Mucosa of descending colon (tissue), 3 donors: ENCODE measurements around the gene EFCAB5. TPM values are rescaled to one million over a fixed set of nuclear protein-coding genes. Genes with fewer than 3 reads are reported as not detected.
A peak's percentile ranks its signal among the peaks of the same experiment; 100 is the strongest.
"Not testable (repeated sequence)": the region's sequence is repeated elsewhere in the genome, so short reads cannot be mapped to it uniquely, and the experiment has no call there.

ENCODE experiments used
- ATAC-seq: fragments of 200-7000 bp; cut with Tn5 transposase; one replicate; pipeline ENCODE4 v1.9.1; 2020; ENCODE audit warnings: mild to moderate bottlenecking, moderate library complexity
- DNase-seq, 3 donors: peaks; one replicate each; pipeline ENCODE4 v3.0.0-alpha.2; 2020
- H3K36me3 ChIP-seq: fragments of 200-600 bp; one replicate; pipeline ENCODE4 v1.8.0; 2021; ENCODE audit warnings: low read depth, mild to moderate bottlenecking
- H3K4me1 ChIP-seq: fragments of 200-600 bp; one replicate; pipeline ENCODE4 v1.8.0; 2021; ENCODE audit warnings: low read depth, mild to moderate bottlenecking
- H3K4me3 ChIP-seq: fragments of 200-600 bp; one replicate; pipeline ENCODE4 v1.8.0; 2021; ENCODE audit warnings: mild to moderate bottlenecking
- H3K9me3 ChIP-seq: fragments of 200-600 bp; one replicate; pipeline ENCODE4 v1.8.0; 2021; ENCODE audit warnings: mild to moderate bottlenecking
- intact Hi-C, 2 donors: fragments of 100-400 bp; cut with DNase I in 1 of 2; cut with micrococcal nuclease in 1 of 2; formaldehyde crosslinking; loops; one replicate each; pipeline versions ENCODE4 v1.11.0 to v1.11.1; 2022; cut with DNase I, micrococcal nuclease
- total RNA-seq, 3 donors: library from RNA; stranded (reverse); fragmentation: NEBNext Ultra II Directional in 2 of 3; extraction: Animal tissue kit (Norgen Biotek cat#: 25700) in 2 of 3; gene quantifications; one replicate each; pipeline versions ENCODE4 v1.2.1 to v1.2.4, GENCODE V29; 2021 to 2023
- TF ChIP-seq, protein P1 (sequence below): fragments of 200-600 bp; IDR thresholded peaks from one replicate; pipeline ENCODE4 v1.8.0; 2022; ENCODE audit warnings: antibody characterized with exemption, mild to moderate bottlenecking
- donor health status: DM: no; HTN: no; CAD: no; lungs with moderate emphysema.
- donor health status: DM: no; HTN: no; CAD: no.
- donor health status: DM: no; HTN: yes; CAD: no.

Gene EFCAB5
- total RNA-seq, 3 donors from 2014 or later, result 1.0 to 4.1 (median 2.4) TPM

- DNase-seq, result peak in 1 of 3 donors; percentile 39
- Histone ChIP-seq H3K4me1 (peaks cover 18% of the 10 kb centered on the region), H3K4me3 (peak overlapping the region; percentile 84), H3K9me3 (no peaks in the 10 kb centered on the region), H3K36me3 (no peaks in the 10 kb centered on the region)
- ATAC-seq, result no peak
- TF ChIP-seq, protein P1, sequence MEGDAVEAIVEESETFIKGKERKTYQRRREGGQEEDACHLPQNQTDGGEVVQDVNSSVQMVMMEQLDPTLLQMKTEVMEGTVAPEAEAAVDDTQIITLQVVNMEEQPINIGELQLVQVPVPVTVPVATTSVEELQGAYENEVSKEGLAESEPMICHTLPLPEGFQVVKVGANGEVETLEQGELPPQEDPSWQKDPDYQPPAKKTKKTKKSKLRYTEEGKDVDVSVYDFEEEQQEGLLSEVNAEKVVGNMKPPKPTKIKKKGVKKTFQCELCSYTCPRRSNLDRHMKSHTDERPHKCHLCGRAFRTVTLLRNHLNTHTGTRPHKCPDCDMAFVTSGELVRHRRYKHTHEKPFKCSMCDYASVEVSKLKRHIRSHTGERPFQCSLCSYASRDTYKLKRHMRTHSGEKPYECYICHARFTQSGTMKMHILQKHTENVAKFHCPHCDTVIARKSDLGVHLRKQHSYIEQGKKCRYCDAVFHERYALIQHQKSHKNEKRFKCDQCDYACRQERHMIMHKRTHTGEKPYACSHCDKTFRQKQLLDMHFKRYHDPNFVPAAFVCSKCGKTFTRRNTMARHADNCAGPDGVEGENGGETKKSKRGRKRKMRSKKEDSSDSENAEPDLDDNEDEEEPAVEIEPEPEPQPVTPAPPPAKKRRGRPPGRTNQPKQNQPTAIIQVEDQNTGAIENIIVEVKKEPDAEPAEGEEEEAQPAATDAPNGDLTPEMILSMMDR, result no peak
- intact Hi-C loops, result loop anchor here (2.0 to 5.0 kb wide), 2 partner anchors 122 to 128 kb away; no protein-coding TSS in a partner anchor
These were observed 10.9 kb upstream of the EFCAB5 start for GRCh38 chr17:29930409-29931010.

- intact Hi-C loops, result loop anchor here (2.0 to 5.0 kb wide), 2 partner anchors 123 to 129 kb away; no protein-coding TSS in a partner anchor
- Histone ChIP-seq H3K9me3 (no peaks in the 10 kb centered on the region), H3K4me1 (peaks cover 18% of the 10 kb centered on the region), H3K4me3 (no peak overlapping the region), H3K36me3 (no peaks in the 10 kb centered on the region)
- ATAC-seq (peak; percentile 66), DNase-seq (peak; percentile 48 to 80 (median 58))
- TF ChIP-seq, protein P1, result peak; percentile 82
These were observed 10.1 kb upstream of the EFCAB5 start for GRCh38 chr17:29931231-29931932.

DNA sequence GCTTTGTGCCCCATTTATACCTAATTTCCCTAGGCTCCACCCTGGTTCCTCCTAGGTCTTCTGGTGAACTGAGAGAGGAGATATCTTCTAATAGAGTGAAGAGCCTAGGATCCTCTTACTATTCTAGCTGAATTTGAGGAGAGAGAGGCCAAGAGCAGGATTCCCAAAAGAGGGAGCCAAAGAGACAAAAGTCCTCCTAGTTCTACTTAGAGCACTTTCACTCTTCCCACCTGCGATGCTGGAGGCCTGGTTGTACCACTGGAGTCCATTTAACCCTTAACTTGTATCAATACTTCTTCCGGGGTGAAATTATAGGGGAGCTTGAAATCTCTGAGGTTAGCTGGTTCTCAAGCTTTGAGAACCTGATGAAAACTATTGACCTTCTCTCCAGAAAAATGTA, 8.1 kb upstream of the EFCAB5 start:
- H3K36me3 ChIP-seq, result no peaks in the 10 kb centered on the region
- DNase-seq, result peak in 1 of 3 donors; percentile 29
- no peak overlapping the region for H3K4me3 ChIP-seq
- H3K4me1 ChIP-seq, result peaks cover 7% of the 10 kb centered on the region
- ATAC-seq, result no peak
- TF ChIP-seq, protein P1, result no peak
- no peaks in the 10 kb centered on the region for H3K9me3 ChIP-seq
- intact Hi-C loops, result loop anchor here in 1 of 2 donors (5.0 kb wide), 1 partner anchor 131 kb away; no protein-coding TSS in a partner anchor

- intact Hi-C loops, H3K9me3 ChIP-seq, H3K4me3 ChIP-seq, H3K4me1 ChIP-seq, ATAC-seq, H3K36me3 ChIP-seq, DNase-seq: not testable (repeated sequence)
These were observed 5.5 kb upstream of the EFCAB5 start for GRCh38 chr17:29935909-29936308.

- TF ChIP-seq, protein P1, result no peak
- Histone ChIP-seq H3K4me3 (no peak overlapping the region), H3K4me1 (no peaks in the 10 kb centered on the region), H3K9me3 (no peaks in the 10 kb centered on the region), H3K36me3 (no peaks in the 10 kb centered on the region)
- intact Hi-C loops, result no loop called here
- no peak for DNase-seq
- ATAC-seq, result no peak
These were observed 4.7 kb upstream of the EFCAB5 start for GRCh38 chr17:29936724-29937123.

DNA sequence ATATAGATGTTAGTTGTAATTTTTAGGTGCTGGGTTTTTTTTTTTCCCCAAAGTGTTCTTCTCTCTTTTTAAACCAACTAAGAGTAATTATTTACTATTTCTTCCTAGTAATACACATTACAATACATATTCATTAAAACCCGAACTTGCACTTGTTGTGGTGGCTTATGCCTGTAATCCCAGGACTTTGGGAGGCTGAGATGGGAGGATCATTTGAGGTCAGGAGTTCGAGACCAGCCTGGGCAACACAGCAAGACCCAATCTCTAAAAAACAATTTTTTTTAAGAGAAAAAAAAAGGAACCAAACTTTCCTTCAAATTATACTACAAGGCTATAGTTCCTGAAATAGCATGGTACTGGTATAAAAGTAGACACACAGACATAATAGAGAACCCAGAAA, 3.8 kb downstream of the EFCAB5 start:
- intact Hi-C loops, result no loop called here
- no peaks in the 10 kb centered on the region for H3K9me3 ChIP-seq
- TF ChIP-seq, protein P1, result no peak
- DNase-seq (no peak), ATAC-seq (no peak)
- no peak overlapping the region for H3K4me3 ChIP-seq
- H3K36me3 ChIP-seq, result no peaks in the 10 kb centered on the region
- H3K4me1 ChIP-seq, result no peaks in the 10 kb centered on the region
